SK-N-SH treated with all-trans-retinoic acid at 6 μM for 48 hours (cell line): Measurements from ENCODE around the gene TK1.

Source experiments
- ATAC-seq: fragments of 200-7000 bp; cut with Tn5 transposase; 3 replicates; pipeline ENCODE4 v1.9.1; 2020; ENCODE audit warnings: mild to moderate bottlenecking, moderate library complexity
- ARNTL ChIP-seq: fragments of 450-650 bp; formaldehyde crosslinking; IDR thresholded peaks from 2 replicates; pipeline ENCODE4 v1.5.0; 2020; ENCODE audit warnings: low read depth, mild to moderate bottlenecking, moderate library complexity, borderline replicate concordance
- BACH2 ChIP-seq: fragments of 250-450 bp; sonication (Bioruptor Pico); IDR thresholded peaks from 2 replicates; pipeline ENCODE4 v1.9.0; 2021; ENCODE audit warnings: mild to moderate bottlenecking, borderline replicate concordance
- CSDC2 ChIP-seq: fragments of 250-450 bp; sonication (Bioruptor Pico); IDR thresholded peaks from 2 replicates; pipeline ENCODE4 v1.5.0; 2020; ENCODE audit warnings: mild to moderate bottlenecking, moderate library complexity
- ESRRG ChIP-seq: fragments of 250-450 bp; sonication (Bioruptor Pico); IDR thresholded peaks from 2 replicates; pipeline ENCODE4 v1.6.1; 2021; ENCODE audit warnings: mild to moderate bottlenecking
- GLIS3 ChIP-seq: fragments of 250-450 bp; sonication (Bioruptor Pico); IDR thresholded peaks from 2 replicates; pipeline ENCODE4 v1.5.0; 2020; ENCODE audit warnings: mild to moderate bottlenecking, moderate library complexity
- ISL1 ChIP-seq: fragments of 250-450 bp; sonication (Bioruptor Pico); IDR thresholded peaks from 2 replicates; pipeline ENCODE4 v2.1.2; 2022; ENCODE audit warnings: mild to moderate bottlenecking, moderate library complexity
- OSR1 ChIP-seq: fragments of 250-450 bp; sonication (Bioruptor Pico); IDR thresholded peaks from 2 replicates; pipeline ENCODE4 v1.8.0; 2022; ENCODE audit warnings: moderate library complexity, mild to moderate bottlenecking, inconsistent platforms
- PATZ1 ChIP-seq: fragments of 250-450 bp; sonication (Bioruptor Pico); IDR thresholded peaks from 2 replicates; pipeline ENCODE4 v1.8.0; 2020; ENCODE audit warnings: mild to moderate bottlenecking, moderate library complexity, borderline replicate concordance
- POU6F1 ChIP-seq: fragments of 250-450 bp; sonication (Bioruptor Pico); IDR thresholded peaks from 2 replicates; pipeline ENCODE4 v1.8.0; 2021; ENCODE audit warnings: low read depth, mild to moderate bottlenecking, moderate library complexity, borderline replicate concordance
- PPARA ChIP-seq: fragments of 250-450 bp; sonication (Bioruptor Pico); IDR thresholded peaks from 2 replicates; pipeline ENCODE4 v1.5.0; 2020; ENCODE audit warnings: mild to moderate bottlenecking, borderline replicate concordance
- RARB ChIP-seq: fragments of 250-450 bp; sonication (Bioruptor Pico); IDR thresholded peaks from 2 replicates; pipeline ENCODE4 v1.8.0; 2021; ENCODE audit warnings: mild to moderate bottlenecking, moderate library complexity
- SNAI2 ChIP-seq: fragments of 250-450 bp; sonication (Bioruptor Pico); IDR thresholded peaks from 2 replicates; pipeline ENCODE4 v1.5.0; 2020; ENCODE audit warnings: mild to moderate bottlenecking, moderate library complexity
- TCF4 ChIP-seq: fragments of 250-450 bp; sonication (Bioruptor Pico); IDR thresholded peaks from 2 replicates; pipeline ENCODE4 v1.8.0; 2021; ENCODE audit warnings: mild to moderate bottlenecking, moderate library complexity, borderline replicate concordance
- TOX ChIP-seq: fragments of 250-450 bp; sonication (Bioruptor Pico); IDR thresholded peaks from 2 replicates; pipeline ENCODE4 v1.8.0; 2021; ENCODE audit warnings: mild to moderate bottlenecking, moderate library complexity, borderline replicate concordance
- TSHZ2 ChIP-seq: fragments of 250-450 bp; sonication (Bioruptor Pico); IDR thresholded peaks from 2 replicates; pipeline ENCODE4 v1.5.0; 2020; ENCODE audit warnings: mild to moderate bottlenecking, moderate library complexity
- ZC3H10 ChIP-seq: fragments of 250-450 bp; sonication (Bioruptor Pico); IDR thresholded peaks from 2 replicates; pipeline ENCODE4 v1.5.1; 2021; ENCODE audit warnings: mild to moderate bottlenecking, moderate library complexity
- ZFP3 ChIP-seq: fragments of 250-450 bp; sonication (Bioruptor Pico); IDR thresholded peaks from 2 replicates; pipeline ENCODE4 v1.5.0; 2020; ENCODE audit warnings: mild to moderate bottlenecking, moderate library complexity
- ZFP30 ChIP-seq: fragments of 450-650 bp; formaldehyde crosslinking; IDR thresholded peaks from 2 replicates; pipeline ENCODE4 v1.5.0; 2022; ENCODE audit warnings: mild to moderate bottlenecking, moderate library complexity
- ZNF565 ChIP-seq: fragments of 450-650 bp; formaldehyde crosslinking; conservative IDR thresholded peaks from 2 replicates; pipeline ENCODE4 v1.5.0; 2020; ENCODE audit warnings: low read depth, mild to moderate bottlenecking, moderate library complexity
- ZNF70 ChIP-seq: fragments of 450-650 bp; formaldehyde crosslinking; IDR thresholded peaks from 2 replicates; pipeline ENCODE4 v1.5.0; 2020; ENCODE audit warnings: mild to moderate bottlenecking, moderate library complexity
- ZNF8 ChIP-seq: fragments of 450-650 bp; formaldehyde crosslinking; IDR thresholded peaks from 2 replicates; pipeline ENCODE4 v1.5.0; 2020; ENCODE audit warnings: mild to moderate bottlenecking, moderate library complexity
- TF ChIP-seq, protein P1 (sequence below): fragments of 250-450 bp; sonication (Bioruptor Pico); IDR thresholded peaks from 2 replicates; pipeline ENCODE4 v1.5.1; 2020; ENCODE audit warnings: low read depth, mild to moderate bottlenecking, moderate library complexity
- TF ChIP-seq, protein P2 (sequence below): fragments of 250-450 bp; sonication (Bioruptor Pico); IDR thresholded peaks from 2 replicates; pipeline ENCODE4 v1.5.1; 2021; ENCODE audit warnings: mild to moderate bottlenecking, moderate library complexity

TK1 gene

GRCh38 chr17:78211032-78211431 lies 24.2 kb upstream of the TK1 start (continued):
- TF ChIP-seq, protein P1, sequence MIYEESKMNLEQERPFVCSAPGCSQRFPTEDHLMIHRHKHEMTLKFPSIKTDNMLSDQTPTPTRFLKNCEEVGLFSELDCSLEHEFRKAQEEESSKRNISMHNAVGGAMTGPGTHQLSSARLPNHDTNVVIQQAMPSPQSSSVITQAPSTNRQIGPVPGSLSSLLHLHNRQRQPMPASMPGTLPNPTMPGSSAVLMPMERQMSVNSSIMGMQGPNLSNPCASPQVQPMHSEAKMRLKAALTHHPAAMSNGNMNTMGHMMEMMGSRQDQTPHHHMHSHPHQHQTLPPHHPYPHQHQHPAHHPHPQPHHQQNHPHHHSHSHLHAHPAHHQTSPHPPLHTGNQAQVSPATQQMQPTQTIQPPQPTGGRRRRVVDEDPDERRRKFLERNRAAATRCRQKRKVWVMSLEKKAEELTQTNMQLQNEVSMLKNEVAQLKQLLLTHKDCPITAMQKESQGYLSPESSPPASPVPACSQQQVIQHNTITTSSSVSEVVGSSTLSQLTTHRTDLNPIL (CRISPR knock-in tag), result no peak
- TF ChIP-seq POU6F1 (CRISPR knock-in tag) (no peak), ESRRG (CRISPR knock-in tag) (no peak), ZFP3 (CRISPR knock-in tag) (no peak)

DNA sequence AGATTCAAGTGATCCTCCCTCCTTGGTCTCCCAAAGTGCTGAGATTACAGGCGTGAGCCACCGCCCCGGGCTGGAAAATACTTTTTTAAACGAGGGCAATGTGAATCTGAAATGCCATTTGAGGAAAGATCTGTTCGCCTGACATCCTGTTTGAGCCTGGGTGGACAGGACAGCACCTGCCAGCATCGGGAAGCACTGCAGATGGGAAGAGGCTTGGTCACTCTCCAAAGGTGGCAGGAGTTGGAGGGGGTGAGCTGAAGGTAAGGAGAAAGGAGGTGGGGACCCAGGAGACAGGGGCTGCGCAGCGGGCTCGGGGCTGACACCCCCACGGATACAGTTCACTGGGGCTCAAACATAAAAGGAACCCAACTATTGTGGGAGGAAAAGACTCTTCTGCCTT lies 23.3 kb upstream of the TK1 start:
- no peak for ATAC-seq
- TF ChIP-seq PPARA, result no peak
- TF ChIP-seq ZFP3 (CRISPR knock-in tag), result no peak
- TF ChIP-seq ZNF565, result no peak
- TF ChIP-seq ZNF8, result no peak
- TF ChIP-seq SNAI2 (CRISPR knock-in tag), result no peak
- no peak for TF ChIP-seq GLIS3 (CRISPR knock-in tag)
- TF ChIP-seq CSDC2 (CRISPR knock-in tag), result no peak
- TF ChIP-seq, protein P2, sequence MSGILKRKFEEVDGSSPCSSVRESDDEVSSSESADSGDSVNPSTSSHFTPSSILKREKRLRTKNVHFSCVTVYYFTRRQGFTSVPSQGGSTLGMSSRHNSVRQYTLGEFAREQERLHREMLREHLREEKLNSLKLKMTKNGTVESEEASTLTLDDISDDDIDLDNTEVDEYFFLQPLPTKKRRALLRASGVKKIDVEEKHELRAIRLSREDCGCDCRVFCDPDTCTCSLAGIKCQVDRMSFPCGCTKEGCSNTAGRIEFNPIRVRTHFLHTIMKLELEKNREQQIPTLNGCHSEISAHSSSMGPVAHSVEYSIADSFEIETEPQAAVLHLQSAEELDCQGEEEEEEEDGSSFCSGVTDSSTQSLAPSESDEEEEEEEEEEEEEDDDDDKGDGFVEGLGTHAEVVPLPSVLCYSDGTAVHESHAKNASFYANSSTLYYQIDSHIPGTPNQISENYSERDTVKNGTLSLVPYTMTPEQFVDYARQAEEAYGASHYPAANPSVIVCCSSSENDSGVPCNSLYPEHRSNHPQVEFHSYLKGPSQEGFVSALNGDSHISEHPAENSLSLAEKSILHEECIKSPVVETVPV (CRISPR knock-in tag), result no peak
- no peak for TF ChIP-seq OSR1 (CRISPR knock-in tag)
- TF ChIP-seq PATZ1 (CRISPR knock-in tag), result no peak
- TF ChIP-seq ESRRG (CRISPR knock-in tag), result no peak
- TF ChIP-seq ISL1 (CRISPR knock-in tag), result no peak
- no peak for TF ChIP-seq ZFP30 (CRISPR knock-in tag)
- TF ChIP-seq ARNTL (CRISPR knock-in tag), result no peak
- no peak for TF ChIP-seq TCF4 (CRISPR knock-in tag)
- no peak for TF ChIP-seq RARB (CRISPR knock-in tag)
- no peak for TF ChIP-seq ZNF70 (CRISPR knock-in tag)
- no peak for TF ChIP-seq POU6F1 (CRISPR knock-in tag)
- TF ChIP-seq BACH2, result no peak
- no peak for TF ChIP-seq TSHZ2 (CRISPR knock-in tag)

DNA sequence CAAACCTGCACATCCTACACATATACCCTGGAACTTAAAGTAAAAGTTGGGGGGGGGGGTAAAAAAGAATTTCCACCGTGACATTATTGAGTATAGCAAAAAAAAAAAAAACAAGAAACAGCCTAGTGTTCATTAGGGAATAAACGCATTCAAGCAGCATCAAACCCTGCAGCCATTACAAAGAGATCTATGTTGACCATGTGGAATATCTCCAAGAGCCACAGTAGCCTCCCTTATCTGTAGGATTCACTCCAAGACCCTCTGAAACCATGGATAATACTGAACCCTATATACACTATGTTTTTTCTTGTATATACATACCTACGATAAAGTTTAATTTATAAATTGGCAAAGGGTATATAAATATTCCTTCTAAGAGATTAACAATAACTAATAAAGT lies 21.6 kb upstream of the TK1 start:
- ATAC-seq, result no peak
- TF ChIP-seq ZNF8 (no peak), ESRRG (CRISPR knock-in tag) (no peak), CSDC2 (CRISPR knock-in tag) (no peak), SNAI2 (CRISPR knock-in tag) (no peak), TCF4 (CRISPR knock-in tag) (no peak), ZFP30 (CRISPR knock-in tag) (no peak), ZC3H10 (CRISPR knock-in tag) (no peak), ZNF70 (CRISPR knock-in tag) (no peak), POU6F1 (CRISPR knock-in tag) (no peak), PPARA (no peak), OSR1 (CRISPR knock-in tag) (no peak), TOX (CRISPR knock-in tag) (no peak), ZFP3 (CRISPR knock-in tag) (no peak), BACH2 (no peak), ISL1 (CRISPR knock-in tag) (no peak), ARNTL (CRISPR knock-in tag) (no peak)
- TF ChIP-seq, protein P2 (CRISPR knock-in tag), result no peak
